HCT116 (cell line): ENCODE measurements around the gene NPM3.

Source experiments
- CBX3 ChIP-seq: IDR thresholded peaks from 2 replicates; pipeline ENCODE4 v1.6.1; 2012; ENCODE audit warnings: low read depth
- EZH2phosphoT487 ChIP-seq: fragments of 200-600 bp; IDR thresholded peaks from 2 replicates; pipeline ENCODE4 v1.6.1; 2018; ENCODE audit warnings: antibody characterized with exemption, borderline replicate concordance
- POLR2A ChIP-seq: IDR thresholded peaks from 2 replicates; pipeline ENCODE4 v1.7.0; 2011; ENCODE audit warnings: borderline replicate concordance; ENCODE audit not compliant: insufficient read depth, insufficient read length; ENCODE audit errors: extremely low read depth
- POLR2AphosphoS5 ChIP-seq: IDR thresholded peaks from 2 replicates; pipeline ENCODE4 v1.6.1; 2011; ENCODE audit warnings: mild to moderate bottlenecking, low read depth, low read length, moderate library complexity
- SIN3A ChIP-seq: IDR thresholded peaks from 2 replicates; pipeline ENCODE4 v1.6.1; 2012; ENCODE audit warnings: low read depth
- YY1 ChIP-seq: IDR thresholded peaks from 2 replicates; pipeline ENCODE4 v1.6.1; 2011; ENCODE audit warnings: low read length, low read depth, moderate library complexity, mild to moderate bottlenecking; ENCODE audit not compliant: insufficient replicate concordance; ENCODE audit errors: extremely low read depth
- ZBTB33 ChIP-seq: IDR thresholded peaks from 2 replicates; pipeline ENCODE4 v1.6.1; 2011; ENCODE audit warnings: mild to moderate bottlenecking, low read length, moderate library complexity; ENCODE audit not compliant: insufficient replicate concordance; ENCODE audit errors: extremely low read depth
- TF ChIP-seq, protein P1 (sequence below), 3 experiments: fragments of 200-600 bp in 1 of 3; sonication (generic) in 1 of 3; IDR thresholded peaks in 2 of 3; conservative IDR thresholded peaks in 1 of 3; 2 replicates each; pipeline ENCODE4 v1.5.1; 2012 to 2017; ENCODE audit warnings: low read depth in 2 of 3, low read length in 2 of 3, antibody characterized with exemption in 1 of 3, borderline replicate concordance in 1 of 3, control low read depth in 1 of 3, mild to moderate bottlenecking in 1 of 3, mixed read lengths in 1 of 3, mixed run types in 1 of 3, moderate library complexity in 1 of 3; ENCODE audit not compliant: insufficient read depth in 1 of 3

- no peak for TF ChIP-seq POLR2AphosphoS5
- no peak for TF ChIP-seq POLR2A
- TF ChIP-seq, protein P1, sequence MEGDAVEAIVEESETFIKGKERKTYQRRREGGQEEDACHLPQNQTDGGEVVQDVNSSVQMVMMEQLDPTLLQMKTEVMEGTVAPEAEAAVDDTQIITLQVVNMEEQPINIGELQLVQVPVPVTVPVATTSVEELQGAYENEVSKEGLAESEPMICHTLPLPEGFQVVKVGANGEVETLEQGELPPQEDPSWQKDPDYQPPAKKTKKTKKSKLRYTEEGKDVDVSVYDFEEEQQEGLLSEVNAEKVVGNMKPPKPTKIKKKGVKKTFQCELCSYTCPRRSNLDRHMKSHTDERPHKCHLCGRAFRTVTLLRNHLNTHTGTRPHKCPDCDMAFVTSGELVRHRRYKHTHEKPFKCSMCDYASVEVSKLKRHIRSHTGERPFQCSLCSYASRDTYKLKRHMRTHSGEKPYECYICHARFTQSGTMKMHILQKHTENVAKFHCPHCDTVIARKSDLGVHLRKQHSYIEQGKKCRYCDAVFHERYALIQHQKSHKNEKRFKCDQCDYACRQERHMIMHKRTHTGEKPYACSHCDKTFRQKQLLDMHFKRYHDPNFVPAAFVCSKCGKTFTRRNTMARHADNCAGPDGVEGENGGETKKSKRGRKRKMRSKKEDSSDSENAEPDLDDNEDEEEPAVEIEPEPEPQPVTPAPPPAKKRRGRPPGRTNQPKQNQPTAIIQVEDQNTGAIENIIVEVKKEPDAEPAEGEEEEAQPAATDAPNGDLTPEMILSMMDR (IDR thresholded peaks at IDR 0.05 in 2 of 3, conservative IDR thresholded peaks at IDR 0.05 in 1 of 3; ENCODE audit: borderline replicate concordance in 1 of 3, insufficient read depth in 1 of 3, low read depth in 2 of 3, low read length in 2 of 3) = no peak
- no peak for TF ChIP-seq CBX3
- no peak for TF ChIP-seq SIN3A
- TF ChIP-seq EZH2phosphoT487 = no peak
- no peak for TF ChIP-seq ZBTB33
- no peak for TF ChIP-seq YY1
These were observed 20.0 kb downstream of the NPM3 start for GRCh38 chr10:101763141-101763846.
